COLO668 (cell line): ENCODE data around the gene GLRX.
"Not testable (repeated sequence)": the region's sequence is repeated elsewhere in the genome, so short reads cannot be mapped to it uniquely, and the experiment has no call there.

Experiments
- DNase-seq: peaks from one replicate; lab custom pipeline; 2025; ENCODE audit not compliant: unreplicated experiment; lab: John Stamatoyannopoulos, UW

Gene GLRX, protein sequence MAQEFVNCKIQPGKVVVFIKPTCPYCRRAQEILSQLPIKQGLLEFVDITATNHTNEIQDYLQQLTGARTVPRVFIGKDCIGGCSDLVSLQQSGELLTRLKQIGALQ

DNA sequence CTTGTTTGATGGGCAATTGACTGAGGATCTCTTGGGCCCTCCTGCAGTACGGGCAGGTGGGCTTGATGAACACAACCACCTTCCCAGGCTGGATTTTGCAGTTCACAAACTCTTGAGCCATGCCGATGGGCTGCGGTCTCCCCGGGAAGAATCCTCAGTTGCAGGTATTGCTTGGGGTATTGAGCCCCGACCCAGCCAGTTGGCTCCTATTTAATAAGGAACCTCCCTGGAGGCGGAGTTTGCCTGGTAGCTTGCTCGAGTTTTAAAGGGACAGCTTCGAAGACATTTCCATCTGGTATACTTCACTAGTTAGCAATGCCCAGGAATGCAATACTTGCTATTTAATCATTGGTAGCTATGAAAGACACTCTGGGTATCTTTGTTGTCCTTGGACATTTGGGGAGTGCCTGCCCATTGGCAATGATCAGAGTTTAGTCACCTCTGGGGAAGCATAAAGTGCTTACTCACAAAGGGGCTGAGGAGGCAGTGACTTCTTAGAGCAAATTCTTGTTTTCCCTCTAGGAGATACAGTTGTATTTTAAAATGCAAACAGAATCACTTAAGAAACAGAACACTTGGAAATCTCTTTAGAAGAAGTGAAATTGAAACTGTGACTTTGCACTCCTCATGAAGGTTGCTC is at the start of gene GLRX:
Gene GLRX, minus strand, starts transcription at position 185 of the 640 bp plus-strand sequence. Its CDS starts 64 bp downstream, at position 121.
- DNase-seq = peak; percentile 13

DNA sequence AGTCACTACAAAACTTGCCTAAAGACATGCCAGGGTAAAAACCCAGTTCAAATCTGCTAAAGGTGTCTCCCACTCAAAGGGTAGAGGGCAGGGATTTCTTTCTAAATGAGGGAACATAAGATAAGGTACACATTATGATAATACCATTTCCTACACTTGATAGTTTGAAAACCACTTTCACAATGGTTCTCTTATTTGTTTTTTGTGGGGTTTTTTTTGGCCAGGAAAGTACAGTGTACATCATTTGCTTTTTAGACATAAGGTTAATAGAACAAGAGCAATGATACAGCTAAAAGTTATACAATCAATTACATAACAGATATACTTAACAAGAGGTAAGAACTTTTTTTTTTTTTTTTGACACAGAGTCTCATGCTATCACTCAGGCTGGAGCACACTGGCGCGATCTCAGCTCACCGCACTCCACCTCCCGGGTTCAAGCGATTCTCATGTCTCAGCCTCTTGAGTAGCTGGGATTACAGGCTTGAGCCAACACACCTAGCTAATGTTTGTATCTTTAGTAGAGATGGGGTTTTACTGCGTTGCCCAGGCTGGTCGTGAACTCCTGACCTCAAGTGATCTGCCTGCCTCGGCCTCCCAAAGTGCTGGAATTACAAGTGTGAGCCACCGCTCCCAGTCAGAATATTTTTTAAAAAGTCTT is 48.8 kb upstream of the GLRX start:
- no peak for DNase-seq

DNA sequence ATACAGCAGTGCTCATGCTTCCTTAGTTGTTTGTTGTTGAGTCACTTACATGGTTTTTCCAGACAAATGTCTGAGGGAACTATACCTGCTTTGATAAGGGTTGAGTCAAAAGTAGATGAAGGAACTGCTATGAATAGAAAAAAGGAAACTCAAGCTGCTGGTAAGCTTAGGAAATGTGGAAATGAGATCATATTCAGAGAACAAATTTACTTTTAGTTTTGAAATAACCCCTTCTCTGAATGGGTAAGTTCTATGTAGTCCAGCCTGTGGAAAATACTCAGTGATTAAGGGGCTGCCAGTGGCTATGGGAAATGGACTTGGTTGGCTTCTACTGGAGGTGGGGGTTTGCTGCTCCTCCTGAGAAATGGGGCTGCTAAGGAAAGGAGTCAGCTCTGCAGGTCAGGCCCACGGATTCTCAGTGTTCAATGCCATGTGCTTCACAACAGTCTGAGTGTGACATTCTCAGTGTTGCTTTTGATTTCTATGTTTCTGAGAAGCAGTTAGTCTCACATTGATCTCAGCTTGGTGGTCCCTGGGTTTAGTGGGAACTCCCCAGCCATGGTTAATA is 47.7 kb upstream of the GLRX start:
- DNase-seq = no peak

DNA sequence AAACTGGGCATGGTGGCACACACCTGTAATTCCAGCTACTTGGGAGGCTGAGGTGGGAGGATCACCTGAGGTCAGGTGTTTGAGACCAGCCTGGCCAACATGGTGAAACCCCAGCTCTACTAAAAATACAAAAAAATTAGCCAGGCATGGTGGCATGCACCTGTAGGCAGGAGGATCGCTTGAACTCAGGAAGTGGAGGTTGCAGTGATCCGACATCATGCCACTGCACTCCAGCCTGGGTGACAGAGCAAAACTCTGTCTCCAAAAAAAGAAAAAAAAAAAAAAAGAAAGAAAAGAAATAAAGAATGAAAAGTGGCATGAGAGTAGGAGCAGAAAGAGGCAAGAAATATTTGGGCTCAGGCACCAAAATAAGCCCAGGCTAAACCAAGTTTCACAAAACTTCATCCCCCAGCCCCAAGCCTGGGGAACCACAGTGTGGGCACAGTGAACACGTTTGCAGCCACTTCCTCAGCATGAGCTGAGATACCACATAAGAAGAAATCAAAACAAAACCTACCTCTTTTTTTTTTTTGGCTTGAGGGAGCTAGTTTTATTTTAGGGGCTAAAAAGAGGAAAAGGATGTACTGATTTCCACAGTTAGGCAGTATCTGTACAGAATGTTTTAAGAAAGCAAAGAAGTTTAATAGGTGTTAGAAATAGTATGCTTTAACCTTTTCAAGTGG is 46.8 kb upstream of the GLRX start:
- not testable (repeated sequence) for DNase-seq

DNA sequence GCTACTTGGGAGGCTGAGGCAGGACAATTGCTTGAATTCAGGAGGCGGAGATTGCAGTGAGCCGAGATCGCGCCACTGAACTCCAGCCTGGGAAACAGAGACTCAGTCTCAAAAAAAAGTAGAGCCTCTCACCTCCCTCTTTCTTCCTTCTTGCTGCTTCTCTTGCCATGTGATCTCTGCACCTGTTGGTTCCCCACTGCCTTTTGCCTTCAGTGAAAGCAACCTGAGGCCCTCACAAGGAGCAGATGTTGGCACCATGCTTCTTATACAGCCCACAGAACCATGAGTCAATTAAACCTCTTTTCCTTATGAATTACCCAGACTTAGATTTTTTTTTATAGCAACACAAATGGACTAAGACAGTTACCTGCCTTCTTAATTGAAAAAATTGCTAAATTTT is 45.6 kb upstream of the GLRX start:
- DNase-seq = no peak

DNA sequence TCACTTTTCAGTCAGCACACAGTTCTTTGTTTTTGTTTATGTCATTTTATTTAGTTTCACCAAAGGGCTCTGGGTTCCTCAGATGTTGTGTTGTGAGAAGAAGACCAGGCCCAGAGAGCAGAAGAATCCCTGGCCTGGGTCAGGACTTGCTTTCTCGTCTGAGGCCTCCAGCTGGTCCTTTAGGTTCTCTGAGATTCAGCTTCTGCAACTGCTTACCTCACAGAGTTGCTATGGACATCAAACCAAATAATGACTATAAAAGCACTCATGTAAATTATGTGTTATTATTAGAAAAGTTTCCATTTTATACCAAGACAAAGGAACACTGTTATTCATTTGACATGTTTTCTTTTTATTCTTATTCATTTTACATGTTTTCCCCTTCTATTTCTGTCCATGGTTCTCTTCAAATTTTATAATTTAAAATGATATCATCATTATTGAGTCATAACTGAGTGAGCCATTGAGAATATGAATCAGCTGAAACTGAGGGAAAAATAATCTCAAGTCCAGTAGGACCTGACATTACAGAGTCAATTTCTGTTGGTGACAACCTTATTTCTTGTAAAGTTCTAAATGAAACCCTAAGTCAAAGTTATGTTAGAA is 44.0 kb upstream of the GLRX start:
- DNase-seq = no peak

DNA sequence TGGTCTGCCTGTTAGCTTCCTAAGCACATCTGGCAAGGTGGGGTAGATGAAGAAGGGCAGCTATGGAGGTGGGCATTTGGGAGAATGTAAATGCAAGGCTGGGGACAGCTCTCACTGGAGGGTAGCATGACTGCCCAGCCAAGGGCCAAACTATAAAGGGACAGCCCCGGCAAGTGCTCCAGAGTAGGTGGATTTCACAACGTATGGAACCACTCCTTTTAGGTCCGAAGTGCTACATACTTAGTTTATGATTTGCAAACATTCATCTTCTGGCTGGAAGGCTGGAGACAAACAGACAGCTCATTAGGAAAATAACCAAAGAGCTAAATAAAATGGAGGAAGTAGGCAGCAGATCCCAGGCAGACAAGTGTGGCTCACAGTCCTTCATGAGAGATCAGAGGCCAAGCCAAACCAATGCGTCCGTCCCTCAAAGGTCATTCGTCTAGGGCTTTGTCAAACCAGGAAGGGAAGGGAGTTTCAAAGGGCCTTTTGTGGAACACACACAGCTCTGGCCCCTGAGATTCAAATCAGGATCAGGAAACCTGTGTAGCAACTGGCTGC is 42.5 kb upstream of the GLRX start:
- no peak for DNase-seq

DNA sequence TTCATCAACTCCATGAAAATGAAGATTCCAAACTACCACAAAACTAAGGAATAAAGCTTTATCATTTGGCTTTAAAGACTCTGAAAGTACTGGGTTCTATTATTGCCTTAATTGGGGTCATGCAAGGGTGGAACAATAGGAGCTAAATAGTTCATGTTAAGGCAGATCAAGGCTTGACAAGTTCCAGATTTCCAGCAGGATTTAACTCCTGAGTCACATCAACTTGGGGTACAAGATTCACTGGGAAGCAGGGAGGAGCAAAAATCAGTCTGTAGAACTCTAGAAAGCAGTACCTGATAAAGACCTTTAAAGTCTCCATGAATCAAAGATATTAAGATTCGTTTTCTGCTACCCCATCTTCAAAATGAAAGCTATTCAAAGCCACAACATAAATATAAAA is 41.9 kb upstream of the GLRX start:
- no peak for DNase-seq

DNA sequence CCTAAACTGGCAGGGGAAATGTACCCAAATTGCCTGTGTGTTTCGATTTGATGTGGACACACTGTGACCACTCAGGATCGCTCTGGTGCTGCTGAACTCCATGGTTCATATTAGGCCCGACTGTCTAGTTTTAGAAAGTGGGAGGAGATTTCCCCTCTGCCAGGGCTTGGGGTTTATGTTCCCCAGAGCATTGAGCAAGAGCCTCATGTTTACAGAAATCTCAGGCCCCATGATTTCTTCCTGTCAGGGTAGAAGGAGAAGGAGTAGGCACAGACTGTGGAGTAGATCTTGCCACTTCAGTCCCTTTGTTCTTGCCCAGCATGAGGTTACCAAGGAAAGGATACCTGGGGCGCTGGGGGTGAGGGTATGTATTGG is 40.8 kb upstream of the GLRX start:
- no peak for DNase-seq

DNA sequence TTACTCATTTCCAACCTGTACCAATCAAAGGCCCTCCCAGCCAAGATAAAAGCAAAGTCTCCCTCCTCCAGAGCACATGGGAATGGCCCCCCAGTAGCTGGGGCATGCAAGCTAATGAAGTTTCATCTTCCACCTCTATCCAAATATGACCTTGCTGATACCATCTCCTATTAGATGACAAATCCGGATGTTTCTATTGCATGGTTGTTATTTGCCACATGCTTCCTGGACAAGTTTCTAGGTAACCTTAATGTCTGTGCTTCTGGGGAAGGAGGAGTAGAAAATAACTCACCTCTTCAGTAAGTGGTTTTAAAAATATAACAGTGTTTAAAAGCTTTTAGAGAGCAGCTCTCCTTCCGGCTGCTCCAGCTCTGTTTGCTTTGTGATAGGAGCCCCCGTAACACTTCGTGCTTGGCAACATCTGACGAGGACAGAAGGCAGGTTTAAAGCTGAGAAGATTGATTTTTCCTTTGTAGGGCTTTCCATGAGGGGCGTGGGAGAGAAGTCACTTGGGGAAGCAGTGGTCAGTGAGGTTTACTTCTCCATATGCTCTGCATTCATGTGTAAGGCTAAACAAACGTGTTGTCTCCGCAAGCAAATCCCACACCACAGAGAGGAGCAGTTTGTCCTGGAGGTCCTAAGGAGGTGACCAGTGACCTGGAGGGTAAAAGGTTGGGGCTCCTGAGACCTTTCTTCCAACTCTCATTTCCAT is 40.3 kb upstream of the GLRX start:
- DNase-seq = no peak

DNA sequence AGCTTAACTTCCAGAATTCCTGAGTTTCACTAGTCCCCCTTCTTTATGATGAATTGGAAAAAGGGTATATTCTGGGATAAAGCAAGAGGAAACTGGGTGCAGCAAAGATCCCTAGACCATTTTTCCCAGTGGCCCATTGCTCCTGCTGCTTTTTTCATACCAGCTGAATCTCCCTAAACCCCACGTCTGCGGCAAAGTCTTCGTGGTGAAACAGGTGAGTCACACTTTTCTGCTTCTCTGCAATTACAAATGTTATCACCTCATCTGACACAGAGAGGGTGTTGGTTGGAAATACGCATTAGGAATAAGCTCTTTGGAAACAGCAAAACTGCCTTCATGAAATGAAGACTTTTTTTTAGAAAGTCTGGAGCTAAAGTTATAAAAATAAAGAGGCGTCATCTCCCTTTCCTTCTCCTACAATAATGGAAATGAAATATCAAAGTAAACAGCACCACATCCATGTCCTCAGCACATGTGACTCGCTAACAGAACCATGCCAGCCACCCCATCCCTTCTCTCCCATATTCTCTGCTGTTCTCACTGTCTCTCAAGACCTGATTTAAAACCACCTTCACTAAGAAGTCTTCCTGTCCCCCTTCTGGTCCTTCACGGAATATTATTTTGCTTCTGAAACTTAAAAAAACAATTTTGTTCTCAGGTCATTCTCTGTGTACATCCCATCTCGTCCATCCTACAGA is 39.5 kb upstream of the GLRX start:
- no peak for DNase-seq

DNA sequence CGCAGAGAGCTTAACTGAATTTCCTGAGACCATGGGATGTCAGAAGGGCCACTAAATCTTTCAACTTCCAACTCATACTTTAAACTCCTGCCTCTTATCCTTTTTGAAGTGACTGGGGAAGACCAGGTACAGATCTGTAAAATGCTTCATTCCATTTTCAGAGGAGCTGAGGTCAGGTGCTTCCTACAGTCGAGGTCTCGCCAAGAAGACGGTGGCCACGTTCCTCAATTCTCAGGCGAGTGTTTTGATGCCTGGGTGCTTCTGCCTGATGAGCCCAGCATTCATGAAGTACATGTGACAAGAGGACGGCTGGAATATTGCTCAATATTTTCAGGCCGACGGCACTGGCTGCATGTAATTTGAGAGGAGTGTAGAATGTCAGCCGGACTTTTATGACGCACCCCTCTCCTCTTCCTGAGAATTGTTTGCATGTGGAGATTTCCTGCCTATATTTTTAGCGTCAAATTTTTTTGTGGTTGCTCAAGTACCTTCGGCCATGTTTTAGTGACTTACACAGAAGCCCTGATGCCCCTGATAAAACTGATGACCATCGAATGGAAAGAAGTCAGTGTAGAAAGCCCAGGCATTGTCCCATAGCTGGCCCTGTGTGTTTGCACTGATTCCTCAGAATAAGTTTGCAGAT is 38.8 kb upstream of the GLRX start:
- peak; percentile 56 for DNase-seq

DNA sequence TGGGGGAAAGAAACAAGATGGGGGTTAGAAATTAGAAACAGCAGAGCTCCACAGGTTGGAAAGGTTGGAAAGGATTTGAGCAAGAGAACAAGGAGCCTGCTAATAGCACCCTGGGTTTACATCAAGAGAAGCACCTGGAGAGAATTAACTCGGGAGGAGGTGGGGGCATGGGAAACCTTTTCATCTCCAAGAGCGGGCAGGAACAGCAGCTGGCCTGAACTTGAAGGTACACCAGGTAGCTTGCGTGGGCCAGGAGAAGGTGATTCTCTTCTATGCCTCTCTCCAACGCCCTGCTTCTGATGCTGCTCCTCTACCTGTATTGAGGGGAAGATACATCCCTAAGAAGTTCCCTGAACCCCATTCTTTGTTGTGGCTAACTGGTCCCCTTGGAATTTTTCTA is 37.1 kb upstream of the GLRX start:
- DNase-seq = no peak

DNA sequence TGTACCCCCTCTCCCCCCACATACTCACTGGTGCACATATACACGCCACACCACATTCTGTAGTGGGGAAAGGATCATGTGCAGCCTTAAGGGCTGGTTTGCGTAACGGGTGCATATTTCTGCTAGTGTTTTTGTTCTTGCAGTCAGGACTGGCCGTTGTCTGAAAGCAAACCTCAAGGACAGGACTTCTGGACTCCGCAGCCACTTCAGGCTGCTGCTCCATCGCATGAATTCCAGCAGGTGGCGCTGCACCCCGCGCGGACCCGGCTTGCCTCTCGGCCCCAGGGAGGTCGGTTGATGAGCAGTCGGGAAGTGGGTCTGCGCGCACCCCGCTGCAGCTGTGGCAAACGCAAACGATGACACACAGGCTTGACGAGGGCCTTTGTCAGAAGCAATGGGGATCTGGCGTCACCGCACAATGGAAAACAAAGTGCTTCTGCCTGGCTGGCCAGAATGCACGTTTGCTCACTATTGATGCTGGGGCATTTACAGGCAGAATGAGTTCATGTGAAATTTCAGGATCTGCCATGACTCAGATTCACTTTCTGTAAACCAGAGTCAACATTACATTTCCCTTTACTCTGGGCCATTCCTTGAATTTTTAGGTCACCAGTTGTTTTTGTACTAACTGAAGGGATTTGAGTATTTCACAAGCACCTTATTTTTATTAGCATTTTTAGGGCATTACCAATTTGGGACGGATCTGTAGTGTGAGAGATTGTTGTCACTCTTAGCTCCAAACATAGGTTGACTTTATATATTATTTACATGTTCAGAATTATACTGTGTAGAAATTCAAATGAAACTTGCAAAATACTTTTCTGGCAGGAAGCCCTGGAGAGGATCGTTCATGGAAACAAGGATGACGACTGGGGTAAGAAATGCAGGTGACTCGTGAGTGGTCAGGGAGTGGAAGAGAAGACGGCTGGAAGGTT is 36.4 kb upstream of the GLRX start:
- peak; percentile 86 for DNase-seq

DNA sequence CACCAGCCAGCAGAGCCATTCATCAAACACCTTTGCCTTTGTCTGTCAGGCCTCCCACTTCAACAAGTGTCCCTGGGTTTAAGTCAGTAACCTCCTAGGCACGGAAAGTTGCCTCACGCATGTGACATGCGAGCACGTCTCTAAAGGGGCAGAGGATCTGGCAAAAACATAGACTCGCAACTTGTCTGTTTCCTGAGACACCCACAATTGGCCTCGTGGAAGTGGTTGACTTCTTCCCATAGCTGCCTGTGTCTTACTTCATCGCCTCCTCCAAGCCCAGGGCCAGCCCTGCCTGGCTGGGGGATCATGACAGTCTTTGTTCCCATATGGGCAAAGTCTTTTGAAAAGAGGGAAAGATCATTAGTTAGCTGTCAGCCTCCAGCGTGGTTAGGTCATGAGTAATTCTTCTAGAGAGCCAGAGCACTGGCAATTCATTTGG is 35.5 kb upstream of the GLRX start:
- DNase-seq = no peak

DNA sequence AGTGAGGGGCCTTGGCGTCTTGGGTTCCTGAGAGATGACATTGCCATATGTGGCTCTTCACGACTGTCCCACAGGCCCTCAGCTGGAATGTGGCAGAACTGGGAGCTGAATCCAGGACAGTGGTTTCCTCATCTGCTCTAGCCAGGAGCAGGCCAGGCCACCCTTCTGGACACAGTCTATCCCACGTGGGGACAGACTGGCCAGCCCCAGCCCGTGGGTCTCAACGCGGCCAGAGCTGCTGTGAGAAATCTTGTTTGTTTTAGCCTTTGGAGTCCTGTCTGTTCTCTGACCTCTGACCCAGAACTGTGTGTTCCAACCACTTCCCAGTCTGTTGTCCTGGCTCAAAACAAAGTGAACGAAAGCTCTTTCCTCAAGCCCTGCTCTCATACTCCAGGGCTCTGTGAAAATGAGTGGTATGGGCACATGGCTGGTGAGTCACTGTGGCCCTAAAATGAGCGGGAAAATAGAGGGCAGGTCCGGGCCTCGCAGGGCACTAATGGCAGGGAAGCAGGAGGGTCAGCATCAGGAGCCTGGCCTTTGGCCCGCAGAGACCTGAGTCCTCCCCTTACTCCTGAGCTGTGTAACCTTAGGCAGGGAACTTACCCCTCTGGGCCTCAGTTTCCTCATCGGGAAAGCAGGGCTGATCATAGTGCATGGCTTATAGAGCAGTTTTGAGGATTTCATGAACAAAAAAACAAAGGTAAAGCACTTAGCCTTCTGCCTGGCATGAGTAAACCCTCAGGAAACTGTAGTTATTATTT is 34.8 kb upstream of the GLRX start:
- no peak for DNase-seq

DNA sequence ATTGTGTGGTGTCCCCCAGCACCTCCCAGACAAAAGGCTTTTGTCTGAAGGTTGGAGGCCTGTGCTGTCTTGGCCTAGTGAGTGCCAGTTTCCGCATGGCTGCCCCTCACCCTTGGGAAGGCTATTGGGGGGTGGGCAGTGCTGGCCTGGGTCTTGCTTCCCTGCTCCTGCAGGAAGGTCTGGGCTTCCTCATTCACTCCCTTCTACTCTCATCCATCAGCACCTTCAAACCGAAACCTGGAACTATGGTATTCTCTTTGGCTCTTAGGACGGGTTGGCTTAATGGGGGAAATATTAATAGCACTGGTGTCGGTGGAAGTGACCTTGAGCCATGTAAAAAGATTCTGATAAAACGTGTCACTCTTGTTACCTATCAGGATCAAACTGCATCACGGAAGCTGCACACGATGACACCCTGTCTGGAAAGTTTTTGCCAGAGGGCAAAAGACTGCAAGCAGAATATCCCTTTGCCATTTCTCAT is 34.0 kb upstream of the GLRX start:
- DNase-seq = no peak
